GM10847 (cell line): ENCODE measurements around the gene SPNS3.

ENCODE experiments used
- POLR2A ChIP-seq: IDR thresholded peaks from 2 replicates; pipeline ENCODE4 v1.6.1; 2011; ENCODE audit not compliant: insufficient read length; ENCODE audit errors: extremely low read depth

The SPNS3 gene

DNA sequence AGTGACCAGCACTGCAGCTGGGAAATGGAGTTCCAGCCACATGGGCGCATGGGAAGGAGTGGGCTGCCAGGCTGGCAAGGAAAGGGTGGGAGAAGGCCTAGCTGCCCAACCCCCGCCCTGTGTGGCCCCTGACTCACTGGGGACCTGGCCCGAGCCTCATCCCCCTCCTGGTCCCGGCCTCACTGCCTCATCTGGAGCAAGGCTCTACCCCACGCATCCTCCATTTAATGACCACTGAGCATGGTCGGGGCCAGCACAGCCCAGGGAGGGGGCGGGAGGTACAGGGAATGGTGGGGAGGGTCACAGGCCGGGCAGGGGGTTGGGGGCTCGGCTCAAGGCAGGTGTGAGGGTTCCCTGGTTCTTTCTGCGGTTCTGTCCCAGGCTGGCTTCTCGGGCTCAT lies 81.0 kb downstream of the SPNS3 start:
- no peak for TF ChIP-seq POLR2A

DNA sequence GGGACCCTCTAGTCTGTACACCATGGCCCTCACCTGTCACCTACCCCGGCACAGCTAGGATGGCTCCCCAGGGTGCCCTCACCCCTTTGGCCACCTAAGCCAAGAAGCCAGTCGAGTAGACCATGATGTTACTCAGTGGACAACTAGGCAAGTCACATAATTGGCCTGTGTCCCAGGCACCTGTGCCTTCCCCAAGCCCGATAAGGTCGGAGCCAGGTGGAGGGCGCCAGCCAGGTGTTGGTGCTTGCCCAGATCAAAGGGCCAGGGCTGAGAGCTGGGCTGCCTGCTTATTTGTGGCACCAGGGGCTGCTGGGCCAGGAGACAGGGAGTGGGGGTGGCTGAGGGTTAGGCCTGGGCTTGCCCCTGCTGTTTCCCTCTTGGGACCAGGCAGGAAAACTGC lies 81.8 kb downstream of the SPNS3 start:
- TF ChIP-seq POLR2A: no peak

- no peak for TF ChIP-seq POLR2A
Observed at GRCh38 chr17:4516735-4517134, 83.0 kb downstream of the SPNS3 start.

- no peak for TF ChIP-seq POLR2A
Observed at GRCh38 chr17:4518901-4519300, 85.2 kb downstream of the SPNS3 start.

- TF ChIP-seq POLR2A: no peak
Observed at GRCh38 chr17:4519361-4519788, 85.6 kb downstream of the SPNS3 start.

GRCh38 chr17:4520060-4520893 lies 86.5 kb downstream of the SPNS3 start:
- TF ChIP-seq POLR2A: no peak

GRCh38 chr17:4520894-4521600 lies 87.3 kb downstream of the SPNS3 start:
- no peak for TF ChIP-seq POLR2A

DNA sequence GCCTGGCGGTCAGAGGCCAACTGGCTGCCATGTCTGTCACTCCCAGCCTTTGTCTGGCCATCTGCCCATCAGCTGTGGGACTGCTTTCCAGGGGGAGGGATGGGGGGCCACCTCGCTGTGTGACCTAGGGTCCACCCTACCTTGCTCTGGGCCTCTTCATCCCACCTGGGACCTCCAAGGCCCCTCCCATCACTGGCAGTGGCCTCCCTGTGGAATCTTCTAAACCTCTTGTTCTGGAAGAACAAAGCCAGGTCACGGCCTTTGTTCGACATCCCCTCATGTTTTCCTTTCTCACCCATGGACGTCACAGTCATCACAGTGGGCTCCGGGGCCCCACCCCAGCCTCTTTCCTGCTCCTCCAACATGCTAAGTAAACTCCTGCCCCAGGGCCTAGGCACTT lies 88.9 kb downstream of the SPNS3 start:
- no peak for TF ChIP-seq POLR2A

- no peak for TF ChIP-seq POLR2A
Observed at GRCh38 chr17:4523946-4524345, 90.2 kb downstream of the SPNS3 start.

DNA sequence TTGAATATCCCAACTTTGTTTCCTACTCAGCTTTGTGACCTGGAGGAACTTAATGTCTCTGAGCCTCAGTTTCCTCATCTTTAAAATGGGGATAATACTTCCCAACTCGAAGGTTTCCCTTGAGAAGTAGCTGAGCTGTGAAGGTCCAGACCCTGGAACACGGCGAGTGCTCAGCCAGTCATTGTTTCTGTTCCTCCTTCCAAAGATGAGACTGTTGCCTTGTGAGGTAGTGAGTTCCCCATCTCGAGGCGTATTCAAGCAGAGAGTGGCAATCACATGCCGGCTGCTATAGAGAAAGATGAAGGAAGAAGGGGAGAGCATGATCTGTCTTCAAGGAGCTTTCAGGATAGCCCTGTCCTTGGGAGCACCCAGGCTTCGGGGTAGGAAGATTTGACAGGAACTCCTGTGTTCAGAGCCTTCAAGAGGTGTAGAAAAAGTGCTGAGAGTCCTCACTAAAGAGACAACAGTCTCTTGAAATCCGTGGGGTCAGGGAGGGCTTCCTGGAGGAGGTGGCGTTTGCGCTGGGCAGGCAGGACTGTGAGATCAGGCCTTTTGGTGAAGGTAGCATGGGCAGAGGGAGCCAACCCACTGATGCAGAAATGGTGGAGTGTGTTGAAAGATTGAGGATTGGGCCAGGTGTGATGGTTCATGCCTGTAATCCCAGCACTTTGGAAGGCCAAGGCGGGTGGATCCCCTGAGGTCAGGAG lies 92.1 kb downstream of the SPNS3 start:
- TF ChIP-seq POLR2A: no peak

DNA sequence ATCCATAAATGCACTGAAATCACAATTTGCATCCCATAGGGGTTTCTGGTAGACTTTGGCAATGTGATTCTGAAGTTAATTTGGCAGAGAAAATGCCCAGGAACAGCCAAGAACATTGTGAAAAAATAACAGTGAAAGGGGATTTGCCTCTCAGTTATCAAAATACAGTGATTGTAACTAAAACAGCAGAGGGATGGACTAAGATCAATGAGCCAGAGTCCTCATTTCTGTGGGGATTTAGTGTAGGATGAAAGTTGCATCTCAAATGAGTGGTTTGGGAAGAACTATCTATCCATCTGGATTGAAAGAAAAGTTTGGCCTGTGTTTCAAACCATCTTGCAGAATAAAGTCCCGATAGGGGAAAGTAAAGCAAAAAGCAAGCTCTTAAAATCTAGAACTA lies 93.4 kb downstream of the SPNS3 start:
- no peak for TF ChIP-seq POLR2A

GRCh38 chr17:4527566-4528125 lies 93.9 kb downstream of the SPNS3 start:
- no peak for TF ChIP-seq POLR2A

DNA sequence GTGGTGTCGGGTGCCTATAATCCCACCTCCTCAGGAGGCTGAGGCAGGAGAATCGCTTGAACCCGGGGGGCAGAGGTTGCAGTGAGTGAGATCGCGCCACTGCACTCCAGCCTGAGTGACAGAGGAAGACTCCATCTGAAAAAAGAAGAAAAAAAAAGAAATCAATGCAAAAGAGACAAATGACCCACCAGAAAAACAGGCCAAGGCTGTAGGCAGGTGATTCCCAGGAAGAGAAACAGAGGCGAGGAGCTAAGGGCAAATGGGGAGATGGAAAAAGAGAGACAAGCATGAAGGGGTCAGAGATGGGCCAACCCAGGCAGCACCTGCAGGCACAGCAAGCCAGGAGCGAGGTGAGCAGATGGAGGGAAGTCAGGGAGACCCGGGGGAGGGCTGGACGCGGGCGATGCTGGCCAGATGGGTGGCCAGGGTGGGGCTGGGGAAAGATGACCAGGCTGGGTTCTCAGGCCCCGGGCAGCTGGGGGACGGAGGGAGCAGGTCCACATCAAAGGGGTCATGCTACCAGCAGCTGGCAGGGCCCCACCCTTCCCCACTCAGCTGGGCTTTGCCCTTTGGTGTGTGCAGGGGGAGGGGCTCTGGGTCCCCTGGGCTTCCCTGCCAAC lies 95.9 kb downstream of the SPNS3 start:
- no peak for TF ChIP-seq POLR2A

DNA sequence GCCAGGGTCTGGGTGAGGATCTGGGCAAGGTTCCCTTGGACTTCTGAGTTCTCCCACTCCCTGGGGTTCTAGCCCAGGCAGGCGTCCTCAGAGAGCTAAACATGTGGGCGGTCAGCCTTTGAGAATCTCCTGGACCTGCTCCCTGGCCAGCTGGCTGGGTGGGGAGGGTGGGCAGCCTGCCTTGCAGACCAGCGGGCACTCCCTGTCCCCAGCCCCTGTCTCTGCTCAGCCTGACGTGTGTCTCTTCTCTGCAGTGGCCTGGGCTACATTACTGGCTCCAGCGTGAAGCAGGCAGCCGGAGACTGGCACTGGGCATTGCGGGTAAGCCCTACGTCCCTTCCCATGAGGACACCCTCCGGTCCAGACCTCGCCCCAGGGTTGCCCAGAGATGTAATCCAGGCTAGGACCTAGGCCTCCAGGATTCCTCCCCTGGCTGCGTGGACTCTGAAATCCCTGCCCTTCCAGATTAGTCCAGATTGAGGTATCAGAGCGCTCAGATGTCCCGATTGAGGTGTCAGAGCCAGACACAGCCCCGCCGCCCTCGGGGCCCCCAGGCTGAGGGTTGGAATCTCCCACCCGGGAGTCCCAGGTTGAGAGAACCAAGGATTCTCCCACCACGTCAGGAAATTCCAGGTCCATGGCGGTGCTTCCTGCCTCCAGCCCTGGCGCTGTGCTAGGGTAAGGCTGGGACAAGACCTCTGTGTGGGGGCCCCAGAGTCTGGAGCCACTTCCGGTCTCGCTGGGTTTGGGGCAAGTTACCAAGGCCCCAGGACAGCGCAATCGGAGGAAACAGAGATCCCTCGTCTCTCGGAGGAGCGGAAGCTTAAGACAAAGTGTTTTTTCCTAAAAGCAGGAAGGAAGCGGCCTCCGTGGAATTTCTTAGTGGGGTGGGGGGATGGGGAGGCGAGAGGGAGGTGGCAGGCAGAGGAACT lies 97.3 kb downstream of the SPNS3 start:
- no peak for TF ChIP-seq POLR2A

DNA sequence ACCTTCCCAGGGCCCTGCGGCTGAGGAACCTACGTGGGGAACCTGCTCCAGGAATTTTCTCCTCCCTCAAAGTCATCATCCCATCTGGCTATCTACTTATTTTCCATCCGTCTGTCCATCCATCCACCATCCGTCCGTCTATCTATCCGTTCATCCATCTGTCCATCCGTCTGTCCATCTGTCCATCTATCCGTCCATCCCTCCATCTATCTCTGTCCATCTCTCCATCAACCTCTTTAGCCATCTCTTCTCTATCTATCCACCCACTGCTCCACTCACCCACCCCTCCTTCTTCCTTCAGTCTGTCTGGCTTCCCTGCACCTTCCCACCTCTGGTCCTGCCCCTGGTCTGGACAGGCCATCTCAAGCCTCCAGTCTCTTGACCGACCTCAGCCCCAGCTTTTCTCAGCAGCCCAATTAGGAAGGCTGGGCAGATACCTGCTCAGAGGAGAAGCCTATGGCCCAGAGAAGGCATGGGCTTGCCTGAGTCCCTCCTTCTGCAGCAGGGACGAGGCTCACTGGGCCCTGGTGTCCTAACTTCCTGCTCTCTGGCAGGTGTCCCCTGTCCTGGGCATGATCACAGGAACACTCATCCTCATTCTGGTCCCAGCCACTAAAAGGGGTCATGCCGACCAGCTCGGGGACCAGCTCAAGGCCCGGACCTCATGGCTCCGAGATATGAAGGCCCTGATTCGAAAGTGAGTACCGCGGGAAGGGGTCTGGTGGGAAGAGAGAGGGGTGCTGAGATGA lies 98.4 kb downstream of the SPNS3 start:
- no peak for TF ChIP-seq POLR2A
